Caki2 (cell line): ENCODE measurements around the gene DDX11. TPM values are rescaled to one million over a fixed set of nuclear protein-coding genes. Genes with fewer than 3 reads are reported as not detected.
A peak's percentile ranks its signal among the peaks of the same experiment; 100 is the strongest.
"Not testable (repeated sequence)": the region's sequence is repeated elsewhere in the genome, so short reads cannot be mapped to it uniquely, and the experiment has no call there.

ENCODE experiments used
- DNase-seq: peaks from one replicate; pipeline ENCODE4 v3.0.0-alpha.2; 2015; ENCODE audit warnings: low read depth
- in situ Hi-C: cut with HindIII; loops from 2 replicates; pipeline ENCODE4 v1.10.0; 2016; ENCODE audit warnings: low sequenced_read_pairs, low pct_unique_long_range_greater_than_20kb, mixed read lengths
- total RNA-seq: library from RNA; depleted of rRNA; stranded (reverse); fragments of >200 nt; shearing (Covaris generic); gene quantifications from 2 replicates; pipeline ENCODE4 v1.2.3, GENCODE V29; 2014; ENCODE audit warnings: low replicate concordance

The DDX11 gene
- total RNA-seq, 1 experiment from 2014 or later: 33.7 TPM

DNA sequence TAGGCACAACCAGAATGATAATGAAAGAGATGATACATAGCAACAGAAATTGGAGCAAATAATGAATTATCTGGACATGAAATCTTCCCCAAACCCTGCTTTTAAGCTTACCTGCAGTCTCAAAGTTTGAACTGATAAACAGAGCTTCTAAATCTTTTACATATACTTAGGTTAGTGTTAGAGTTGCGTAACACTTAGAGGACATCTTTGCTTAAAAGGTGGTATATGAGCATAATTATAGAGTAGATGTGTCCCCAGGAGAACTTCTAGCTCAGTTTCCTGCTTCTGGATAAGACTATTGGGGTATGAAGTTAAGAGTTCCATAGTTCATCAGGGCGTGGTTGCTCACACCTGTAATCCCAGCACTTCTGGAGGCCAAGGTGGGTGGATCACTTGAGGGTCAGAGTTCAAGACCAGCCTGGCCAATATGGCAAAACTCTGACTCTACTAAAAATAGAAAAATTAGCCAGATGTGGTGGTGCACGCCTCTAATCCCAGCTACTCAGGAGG is 41.5 kb downstream of the DDX11 start:
- DNase-seq, in situ Hi-C loops: not testable (repeated sequence)

DNA sequence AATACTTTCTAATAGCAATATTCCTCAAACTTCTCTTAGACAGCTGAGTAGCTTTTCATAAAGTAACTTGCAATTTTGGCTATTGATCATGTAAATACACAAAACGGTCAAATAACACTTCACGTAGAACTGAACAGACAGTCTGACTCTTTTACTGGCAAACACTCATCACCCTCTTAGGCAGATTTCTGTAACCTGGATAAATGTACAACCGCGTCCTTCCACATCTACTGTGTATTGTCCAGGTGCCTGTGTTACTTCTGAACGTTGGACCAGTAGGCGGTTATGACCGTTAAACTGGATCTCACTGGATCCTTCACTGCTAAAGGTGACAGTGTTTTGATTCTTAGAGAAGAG is 43.2 kb downstream of the DDX11 start:
- DNase-seq, in situ Hi-C loops: not testable (repeated sequence)

GRCh38 chr12:31117203-31118011 is 43.7 kb downstream of the DDX11 start:
- DNase-seq: peak; percentile 27
- in situ Hi-C loops: no loop called here

GRCh38 chr12:31118347-31119191 is 44.9 kb downstream of the DDX11 start:
- in situ Hi-C loops: no loop called here
- no peak for DNase-seq

GRCh38 chr12:31119192-31119802 is 45.6 kb downstream of the DDX11 start:
- DNase-seq: no peak
- in situ Hi-C loops: no loop called here

GRCh38 chr12:31119803-31120211 is 46.1 kb downstream of the DDX11 start:
- in situ Hi-C loops: no loop called here

DNA sequence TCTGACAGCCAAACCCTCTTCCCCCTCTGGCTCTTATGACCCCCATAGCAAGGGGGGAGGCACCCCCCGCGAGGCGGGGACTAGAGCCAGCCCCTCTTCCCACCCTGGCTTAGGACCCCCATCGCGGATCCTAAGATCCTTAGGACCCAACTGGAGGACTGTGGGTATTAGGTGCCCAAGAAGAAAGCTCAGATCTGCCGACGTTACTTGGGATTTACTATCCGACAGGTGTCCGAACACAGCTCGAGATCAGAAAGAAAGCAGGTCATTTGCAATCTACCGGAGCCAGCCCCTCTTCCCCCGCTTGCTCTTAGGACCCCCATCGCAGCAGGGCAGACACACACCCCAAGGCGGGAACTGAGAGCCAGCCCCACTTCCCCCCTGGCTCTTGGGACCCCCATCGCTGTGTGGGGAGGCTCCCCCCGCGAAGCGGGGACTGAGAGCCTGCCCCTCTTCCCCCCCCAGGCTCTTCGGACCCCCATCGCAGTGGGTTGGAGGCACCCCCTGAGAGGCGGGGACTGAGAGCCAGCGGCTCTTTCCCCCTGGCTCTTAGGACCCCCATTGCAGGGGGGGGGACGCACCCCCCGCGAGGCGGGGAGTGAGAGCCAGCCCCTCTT is 46.8 kb downstream of the DDX11 start:
- in situ Hi-C loops: no loop called here
- no peak for DNase-seq

More at GRCh38 chr12:31119803-31120211, 46.1 kb downstream of the DDX11 start:
- no peak for DNase-seq

DNA sequence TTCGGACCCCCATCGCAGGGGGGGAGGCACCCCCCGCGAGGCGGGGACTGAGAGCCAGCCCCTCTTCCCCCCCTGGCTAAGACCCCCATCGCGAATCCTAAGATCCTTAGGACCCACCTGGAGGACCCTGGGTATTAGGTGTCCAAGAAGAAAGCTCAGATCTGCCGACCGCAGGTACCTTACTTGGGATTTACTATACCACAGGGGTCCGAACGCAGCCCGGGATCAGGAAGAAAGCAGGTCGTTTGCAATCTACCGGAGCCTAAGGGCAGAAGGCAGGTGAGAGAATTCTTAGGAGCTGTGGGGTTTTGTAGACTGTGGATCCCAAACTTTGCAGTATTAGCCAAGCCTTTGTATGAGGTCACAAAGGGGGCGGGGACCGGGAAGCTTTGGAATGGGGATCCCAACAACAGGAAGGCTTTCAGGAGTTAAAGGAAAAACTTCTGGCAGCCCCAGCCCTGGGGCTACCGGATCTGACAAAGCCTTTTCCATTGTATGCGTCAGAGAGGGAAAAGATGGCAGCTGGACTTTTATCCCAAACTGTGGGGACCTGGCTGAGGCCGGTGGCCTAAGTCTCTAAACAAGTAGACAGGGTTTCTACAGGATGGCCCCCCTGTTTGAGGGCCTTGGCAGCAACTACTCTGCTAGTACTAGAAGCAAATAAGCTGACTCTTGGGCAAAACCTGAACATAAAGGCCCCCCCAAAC is 47.5 kb downstream of the DDX11 start:
- in situ Hi-C loops, DNase-seq: not testable (repeated sequence)

GRCh38 chr12:31122481-31122880 is 48.8 kb downstream of the DDX11 start:
- no peak for DNase-seq
- in situ Hi-C loops: no loop called here

DNA sequence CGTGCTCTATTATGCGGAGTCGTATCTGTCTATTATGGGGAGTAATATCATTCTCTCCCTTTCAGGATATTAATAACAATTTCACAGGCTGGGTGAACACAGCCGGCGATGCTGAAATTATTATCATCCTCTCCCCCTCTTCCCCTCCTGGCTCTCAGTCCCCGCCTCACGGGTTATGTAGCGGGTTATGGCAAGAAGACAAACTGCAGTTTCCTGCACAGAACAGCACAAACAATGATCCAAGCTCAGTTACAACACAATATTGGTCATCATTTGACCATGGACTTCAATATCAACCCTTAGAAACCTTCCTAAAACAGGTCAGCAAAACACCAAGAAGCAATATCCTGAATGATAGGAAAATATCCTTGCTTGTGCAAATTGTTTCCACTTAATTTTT is 50.5 kb downstream of the DDX11 start:
- DNase-seq, in situ Hi-C loops: not testable (repeated sequence)

GRCh38 chr12:31125171-31125570 is 51.5 kb downstream of the DDX11 start:
- DNase-seq, in situ Hi-C loops: not testable (repeated sequence)

- DNase-seq, in situ Hi-C loops: not testable (repeated sequence)
Measured at GRCh38 chr12:31127209-31127848, 53.7 kb downstream of the DDX11 start.

- in situ Hi-C loops: not testable (repeated sequence)
Measured at GRCh38 chr12:31136581-31136980, 62.9 kb downstream of the DDX11 start.

DNA sequence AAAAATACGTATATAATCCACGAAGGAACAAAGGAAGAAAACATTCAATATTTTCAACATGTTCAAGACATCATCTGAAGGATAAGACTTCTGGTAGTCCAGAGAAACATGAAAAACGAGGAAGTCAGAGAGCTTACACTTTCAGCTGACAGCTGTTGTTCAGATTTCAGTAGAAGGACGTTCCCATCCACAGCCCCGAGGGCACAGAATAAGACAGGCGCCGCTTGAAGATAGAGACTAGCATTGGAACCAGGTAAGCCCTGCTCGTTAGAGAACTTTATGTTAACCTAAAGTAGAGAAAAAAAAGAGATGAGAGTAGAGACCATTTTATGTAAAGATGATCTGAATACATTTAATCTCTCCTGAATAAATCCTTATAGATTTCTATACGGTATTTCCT is 71.1 kb downstream of the DDX11 start:
- in situ Hi-C loops, DNase-seq: not testable (repeated sequence)

More at GRCh38 chr12:31136581-31136980, 62.9 kb downstream of the DDX11 start:
- DNase-seq: not testable (repeated sequence)

DNA sequence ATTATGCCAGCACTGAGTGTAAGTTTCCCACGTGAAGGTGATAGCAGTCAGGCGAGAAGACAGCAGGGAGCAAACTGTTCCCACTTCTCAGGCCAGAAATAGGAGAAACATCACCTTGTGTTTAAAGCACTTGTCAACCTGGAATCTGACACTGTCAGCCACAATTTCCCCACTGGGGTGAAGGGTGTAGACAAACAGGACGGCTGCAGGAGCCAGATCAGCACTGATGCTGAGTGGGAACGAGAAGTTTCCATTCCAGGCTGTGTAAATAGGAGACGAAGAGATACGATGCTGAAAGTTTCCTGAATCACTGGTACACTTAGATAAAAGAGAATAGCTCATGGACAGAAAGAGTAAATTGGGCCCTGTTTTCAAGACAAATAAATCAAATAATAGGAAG is 71.6 kb downstream of the DDX11 start:
- in situ Hi-C loops, DNase-seq: not testable (repeated sequence)

DNA sequence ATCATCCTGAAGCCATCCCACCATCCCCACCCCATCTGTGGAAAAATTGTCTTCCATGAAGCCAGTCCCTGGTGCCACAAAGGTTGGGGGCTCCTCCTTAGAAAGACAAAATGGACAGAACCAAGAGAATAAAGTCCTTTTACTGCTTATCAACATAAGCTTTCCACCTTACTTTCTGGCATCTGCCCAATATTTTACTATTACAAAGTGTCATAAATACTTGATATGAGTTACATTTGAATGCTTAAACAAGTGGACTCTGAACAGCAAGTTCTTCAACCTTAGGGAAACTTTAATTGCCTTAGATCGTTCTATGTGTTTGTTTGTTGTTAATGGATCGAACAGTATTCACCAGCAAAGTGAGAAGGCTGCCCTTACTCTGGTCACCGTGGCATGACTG is 73.8 kb downstream of the DDX11 start:
- DNase-seq, in situ Hi-C loops: not testable (repeated sequence)

DNA sequence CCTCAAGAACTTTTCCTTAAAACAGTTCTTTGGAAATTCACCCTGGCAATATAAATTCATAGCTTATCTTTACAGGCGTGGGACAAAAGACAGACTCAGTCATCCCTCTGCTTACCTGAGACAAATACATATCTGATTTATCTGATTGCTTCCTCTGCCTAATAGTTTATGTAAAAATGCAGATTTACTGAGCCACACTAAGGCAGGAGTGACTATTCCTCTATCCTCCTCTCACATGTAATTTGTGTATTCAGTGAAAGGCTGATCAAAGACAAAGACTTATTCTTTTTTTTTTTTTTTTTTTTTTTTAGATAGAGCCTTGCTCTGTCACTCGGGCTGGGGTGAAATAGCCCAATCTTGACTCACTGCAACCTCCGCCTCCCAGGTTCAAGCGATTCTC is 77.1 kb downstream of the DDX11 start:
- in situ Hi-C loops: not testable (repeated sequence)

More for the DNA sequence above, 77.1 kb downstream of the DDX11 start:
- not testable (repeated sequence) for DNase-seq
